ENCODE data around the gene OR11L1. TPM values are rescaled to one million over a fixed set of nuclear protein-coding genes. Genes with fewer than 3 reads are reported as not detected.

Gene OR11L1
- polyA plus RNA-seq, 1 of the 3 experiments (the other 2 are of a cell fraction), result not detected

GRCh38 chr1:247854899-247855545, 13.3 kb upstream of the OR11L1 start:
- Histone ChIP-seq H3K79me2 (ENCODE audit: insufficient read depth) (no peaks in the 10 kb centered on the region), H3K27ac (ENCODE audit: low read depth in 2 of 2, low read length in 1 of 2) (no peak overlapping the region), H4K20me1 (ENCODE audit: insufficient read depth) (no peaks in the 10 kb centered on the region), H3F3A (replicated peaks; ENCODE audit: insufficient read depth) (no peaks in the 10 kb centered on the region), H3K9me3 (no peaks in the 10 kb centered on the region), H3K36me3 (replicated peaks in 1 of 2; ENCODE audit: control insufficient read depth in 1 of 2, insufficient read depth in 2 of 2, low read length in 1 of 2) (no peaks in the 10 kb centered on the region), H3K27me3 (ENCODE audit: insufficient read depth) (peaks cover 25% of the 10 kb centered on the region; the same call in 1 of the 2 replicates), H3K4me2 (no peak overlapping the region), H3K4me3 (ENCODE audit: low read depth in 2 of 2, low read length in 1 of 2) (no peak overlapping the region), H3K9me2 (no peaks in the 10 kb centered on the region), H3K4me1 (ENCODE audit: control insufficient read depth in 1 of 2, insufficient read depth in 2 of 2, low read depth in 1 of 2, low read length in 1 of 2) (no peaks in the 10 kb centered on the region), H2AFZ (ENCODE audit: low read depth) (no peak overlapping the region), H3K9ac (no peak overlapping the region)
- TF ChIP-seq NFIC (IDR thresholded peaks at IDR 0.05; ENCODE audit: borderline replicate concordance), result no peak
- no peak for TF ChIP-seq ELF1 (IDR thresholded peaks at IDR 0.05)
- TF ChIP-seq MEF2A (IDR thresholded peaks at IDR 0.05; ENCODE audit: borderline replicate concordance, low read depth), result no peak
- no peak for TF ChIP-seq FOXM1 (IDR thresholded peaks at IDR 0.05; ENCODE audit: low read depth)
- TF ChIP-seq SMC3 (IDR thresholded peaks at IDR 0.05; ENCODE audit: low read depth, low read length), result no peak
- TF ChIP-seq TAF1 (IDR thresholded peaks at IDR 0.05; ENCODE audit: borderline replicate concordance, low read depth, low read length), result no peak
- no peak for TF ChIP-seq CTCF (IDR thresholded peaks at IDR 0.05)
- no peak for TF ChIP-seq JUND (IDR thresholded peaks at IDR 0.05)
- no peak for TF ChIP-seq RCOR1 (IDR thresholded peaks at IDR 0.05; ENCODE audit: low read length)
- no peak for TF ChIP-seq FOXJ3 (CRISPR knock-in tag; IDR thresholded peaks at IDR 0.05)
- TF ChIP-seq TEAD4 (IDR thresholded peaks at IDR 0.05; ENCODE audit: borderline replicate concordance, insufficient read depth), result no peak
- no peak for TF ChIP-seq ZBTB33 (IDR thresholded peaks at IDR 0.05; ENCODE audit: borderline replicate concordance, low read depth)
- TF ChIP-seq RFX5 (IDR thresholded peaks at IDR 0.05; ENCODE audit: low read length), result no peak
- no peak for TF ChIP-seq USF1 (IDR thresholded peaks at IDR 0.05; ENCODE audit: borderline replicate concordance, low read depth)
- no peak for TF ChIP-seq PBX3 (IDR thresholded peaks at IDR 0.05)
- TF ChIP-seq FOSL2 (IDR thresholded peaks at IDR 0.05; ENCODE audit: borderline replicate concordance, low read depth), result no peak
- no peak for TF ChIP-seq MXI1 (IDR thresholded peaks at IDR 0.05; ENCODE audit: low read depth, low read length)
- no peak for TF ChIP-seq USF2 (IDR thresholded peaks at IDR 0.05; ENCODE audit: borderline replicate concordance, low read depth, low read length)
- no peak for TF ChIP-seq RXRA (IDR thresholded peaks at IDR 0.05; ENCODE audit: borderline replicate concordance, low read depth)
- no peak for TF ChIP-seq YY1 (IDR thresholded peaks at IDR 0.05; ENCODE audit: low read depth)
- ChIA-PET CTCF (no interaction called here), POLR2A (no interaction called here)
- DNase-seq, result no peak
- 24% methylated on average over 11 of the region's 14 CpGs for WGBS (ENCODE audit: low lambda C conversion rate)

All from SK-N-SH (cell line).